ENCODE measurements around the gene MED26.

DNA sequence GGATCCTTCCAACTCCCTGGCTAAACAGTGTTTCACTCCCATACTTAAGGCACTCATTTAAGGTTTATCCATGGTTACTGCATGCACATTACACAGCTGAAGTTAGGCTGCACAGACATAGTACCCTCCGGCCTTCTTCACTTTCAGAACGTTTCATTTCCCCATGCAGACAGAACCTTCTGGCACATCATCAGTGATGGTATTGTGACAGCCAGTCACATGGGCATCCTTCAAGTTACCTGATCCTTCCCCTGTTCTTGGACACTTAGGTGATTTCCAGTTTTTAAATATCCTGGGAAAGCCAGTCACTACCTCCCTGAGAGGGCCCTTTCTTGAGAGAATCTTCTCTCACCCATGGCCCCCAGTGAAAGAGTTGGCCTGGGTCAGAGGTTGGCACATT, 22.8 kb upstream of the MED26 start:
- no peak for TF ChIP-seq GATA2 (IDR thresholded peaks at IDR 0.05; ENCODE audit: low read depth, low read length)
- no peak for TF ChIP-seq GATA3 (IDR thresholded peaks at IDR 0.05; ENCODE audit: low read depth, low read length)

Measured in SH-SY5Y (cell line).